SK-N-DZ (cell line): ENCODE measurements around the gene MRPL54.

Experiments used
- DNase-seq: peaks from one replicate; pipeline ENCODE4 v3.0.0-alpha.2; 2015; ENCODE audit warnings: low spot score

Gene MRPL54

DNA sequence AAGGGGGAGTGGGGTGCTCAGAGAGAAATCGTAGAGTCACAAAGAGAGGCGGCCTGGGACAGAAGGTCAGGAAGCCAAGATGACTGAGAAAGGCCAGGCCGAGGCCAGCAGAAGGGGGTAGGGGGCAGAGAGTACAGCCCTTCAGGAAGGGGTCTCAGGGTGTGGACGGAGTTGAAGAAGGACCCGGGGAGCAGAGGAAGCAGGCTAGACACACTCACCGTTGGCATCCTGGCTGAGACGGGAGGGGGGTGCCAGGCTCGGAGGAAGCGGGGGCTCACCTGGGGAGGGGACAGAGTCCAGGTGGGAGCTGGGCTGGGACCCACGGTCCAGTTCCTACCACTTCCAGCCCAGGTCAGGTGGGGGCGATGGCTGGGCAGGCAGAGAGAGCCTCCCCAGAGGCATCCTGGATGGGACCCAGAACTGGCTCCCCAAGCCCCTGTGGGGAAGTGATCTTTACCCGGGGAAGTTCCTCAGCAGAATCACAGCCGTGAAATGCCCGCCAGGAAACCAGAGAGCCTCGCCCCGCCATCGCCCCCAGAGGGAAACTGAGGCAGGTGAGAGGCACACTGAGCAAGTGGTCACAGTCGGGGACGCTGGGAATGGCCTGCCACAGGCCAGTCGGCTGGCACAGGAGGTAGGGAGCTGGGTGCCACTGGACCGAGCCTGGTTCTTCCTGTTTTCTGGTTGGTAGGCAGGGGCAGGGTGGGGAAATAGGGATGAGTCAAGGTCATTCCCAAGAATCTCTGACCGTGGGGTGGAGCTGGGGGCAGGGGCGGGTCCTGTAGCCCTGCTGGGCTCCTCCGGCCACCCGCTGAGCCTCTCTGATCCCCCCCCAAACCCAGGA, 22.3 kb downstream of the MRPL54 start:
- no peak for DNase-seq

DNA sequence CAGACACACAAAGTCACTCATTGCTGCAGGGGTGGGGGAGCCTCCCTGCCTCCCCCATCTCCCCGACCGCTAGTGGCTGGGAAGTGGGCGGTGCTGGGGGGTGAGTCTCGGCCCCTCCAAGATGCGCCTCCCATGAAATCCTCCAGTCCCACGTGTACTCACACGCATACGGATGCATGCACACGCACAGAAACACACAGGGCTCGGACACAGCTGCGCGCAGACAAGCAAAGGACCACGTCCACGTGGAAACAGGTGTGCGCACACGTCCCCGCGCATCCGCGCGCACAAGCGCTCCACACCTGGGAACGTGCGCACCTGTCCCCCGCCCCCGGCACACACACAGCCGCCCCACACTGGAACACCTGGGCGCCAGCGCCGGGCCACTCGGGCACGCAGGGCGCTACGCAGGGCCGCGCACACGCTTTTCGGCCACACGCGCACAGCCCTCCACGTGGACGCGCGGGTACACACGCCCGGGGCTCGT, 23.0 kb downstream of the MRPL54 start:
- DNase-seq = no peak

DNA sequence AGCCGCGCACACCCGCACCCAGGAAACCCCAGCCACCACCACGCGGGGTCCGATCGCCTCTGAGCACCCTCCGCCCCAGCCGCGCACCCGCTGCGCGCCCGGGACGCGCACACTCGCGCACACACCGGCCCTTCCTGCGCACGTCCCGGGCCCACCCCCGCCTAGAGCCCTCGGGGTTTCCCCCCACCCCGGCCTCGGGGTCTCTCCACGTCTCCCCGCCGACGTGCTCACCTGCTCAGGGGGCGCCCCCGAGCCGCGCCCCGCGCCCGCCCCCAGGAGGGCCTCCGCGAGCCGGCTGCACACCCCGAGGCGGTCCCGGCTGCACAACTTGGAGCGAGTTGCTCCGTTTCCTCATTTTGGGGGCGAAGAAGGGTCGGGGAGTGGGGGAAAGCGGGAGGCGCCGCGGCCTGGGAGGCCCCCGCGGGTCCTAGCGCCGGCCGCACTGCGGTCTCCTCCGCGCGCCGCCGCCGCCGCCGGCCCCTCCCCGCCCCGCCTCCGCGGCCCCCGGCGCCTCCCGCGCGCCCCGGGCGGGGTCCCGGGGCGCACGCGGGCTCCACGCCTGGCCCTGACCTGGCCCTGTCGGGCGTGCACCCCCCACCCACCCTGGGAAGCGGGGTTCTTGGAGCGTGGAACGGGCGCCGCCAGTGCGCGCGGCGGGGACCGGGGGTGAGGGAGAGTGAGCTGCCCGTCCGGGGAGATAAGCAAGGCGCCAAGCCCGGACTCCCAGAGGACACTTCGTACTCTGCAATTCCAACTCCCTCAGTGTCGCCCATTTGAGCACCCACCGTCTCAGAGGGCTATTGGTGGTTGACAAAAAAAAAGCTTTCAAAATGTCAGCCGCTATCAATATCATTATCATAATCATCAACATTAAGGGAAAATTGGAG, 23.7 kb downstream of the MRPL54 start, which contains the start of gene MATK:
TSS of gene MATK (minus strand) at position 444 of the 887 bp plus-strand sequence. CDS start 1,246 bp downstream, outside the sequence.
- DNase-seq = no peak

DNA sequence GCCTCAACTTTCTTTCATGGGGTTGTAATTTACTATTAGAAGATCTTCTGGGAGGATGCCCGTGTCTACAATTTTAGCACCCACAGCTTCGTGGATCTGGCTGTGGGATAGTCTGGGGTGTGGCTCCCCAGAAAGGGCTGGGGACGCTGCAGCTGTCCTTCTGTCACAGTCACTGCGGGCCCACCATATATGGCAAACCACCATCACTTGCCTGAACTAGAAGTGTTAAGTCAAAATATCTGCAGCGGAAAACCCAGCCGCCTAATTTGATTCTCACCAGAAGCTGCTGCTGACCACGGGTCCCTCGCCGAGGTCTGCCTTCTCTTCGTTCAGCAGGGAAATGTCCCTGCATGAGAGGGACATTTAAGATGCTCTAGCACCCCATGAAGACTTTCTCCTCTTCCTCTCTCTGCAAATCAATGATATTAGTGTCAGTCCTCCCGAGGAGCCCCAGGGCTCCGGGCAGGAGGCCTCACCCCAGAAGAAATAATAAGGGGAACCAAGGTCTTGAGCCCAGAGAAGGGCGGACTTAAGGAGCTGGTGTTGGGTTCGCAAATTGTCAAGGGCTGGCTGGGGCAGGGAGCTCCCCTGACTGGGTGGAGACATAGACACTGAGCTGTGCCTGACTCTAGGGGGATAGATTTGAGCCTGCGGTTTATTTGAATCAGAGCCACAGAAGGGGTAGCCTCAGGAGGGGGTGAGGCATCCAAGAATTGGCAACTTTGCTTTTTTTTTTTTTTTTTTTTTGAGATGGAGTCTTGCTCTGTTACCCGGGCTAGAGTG, 26.7 kb downstream of the MRPL54 start:
- no peak for DNase-seq

DNA sequence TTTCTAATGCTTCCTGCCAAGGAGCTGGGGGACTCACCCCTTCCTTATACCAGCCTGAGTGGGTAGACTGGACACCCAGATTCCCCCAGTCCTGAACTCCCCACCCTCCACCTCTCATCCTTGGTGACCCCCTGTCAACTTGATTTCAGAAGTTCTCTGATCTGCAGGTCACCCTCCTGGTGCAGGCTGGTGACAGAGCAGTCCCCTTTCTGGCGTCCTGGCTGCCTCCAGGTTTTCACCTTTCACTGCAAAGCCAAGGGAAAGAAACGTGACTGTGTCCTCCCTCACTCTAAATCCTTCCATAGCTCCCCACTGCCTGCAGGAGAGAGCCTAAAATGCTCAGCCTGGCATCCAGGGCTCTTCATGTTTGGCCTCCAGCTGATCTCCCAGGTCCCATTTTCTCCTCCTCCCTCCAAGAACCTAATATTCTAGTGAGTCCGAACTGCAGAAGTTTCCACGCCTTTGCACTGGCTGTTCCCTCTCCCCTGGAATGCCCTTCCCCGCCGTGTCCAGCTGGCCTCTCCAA, 27.8 kb downstream of the MRPL54 start:
- no peak for DNase-seq

DNA sequence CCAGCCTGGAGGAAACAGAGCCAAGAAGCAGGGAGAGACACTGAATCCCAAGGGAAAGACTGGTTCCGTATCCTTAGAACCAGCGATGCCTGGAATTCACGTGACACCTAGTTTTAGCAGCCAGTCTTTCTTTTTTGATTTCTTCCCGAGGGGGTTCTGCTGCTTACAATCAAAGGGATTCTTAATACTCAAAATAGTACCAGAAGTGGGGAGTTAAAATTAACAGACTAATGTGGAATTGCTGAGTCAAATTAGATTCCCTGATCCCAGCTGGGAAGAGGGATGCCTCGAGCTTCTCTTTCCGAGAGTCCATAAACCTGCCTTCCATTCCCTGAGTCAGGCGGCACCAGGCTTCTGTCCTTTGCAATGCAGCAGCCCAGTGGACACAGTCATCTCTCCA, 28.5 kb downstream of the MRPL54 start:
- no peak for DNase-seq

DNA sequence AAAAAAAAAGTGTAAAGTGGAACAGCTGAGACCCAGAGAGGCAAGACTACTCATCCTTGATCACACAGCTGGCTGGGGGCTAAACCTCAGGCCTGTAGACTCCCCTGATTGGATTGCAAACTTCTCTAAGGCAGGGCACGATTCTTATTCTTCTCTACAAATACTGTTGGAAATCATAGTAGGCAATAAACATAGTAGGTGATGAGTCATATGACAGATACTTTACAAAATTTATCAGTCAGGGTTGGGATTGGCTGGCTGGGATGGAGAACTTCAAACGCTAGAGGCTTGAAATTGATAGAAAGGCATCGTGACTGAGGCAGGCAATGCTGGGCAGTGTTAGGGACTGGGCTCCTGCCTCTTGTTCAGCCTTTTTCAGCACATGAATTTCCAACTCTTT, 29.6 kb downstream of the MRPL54 start:
- DNase-seq = no peak

DNA sequence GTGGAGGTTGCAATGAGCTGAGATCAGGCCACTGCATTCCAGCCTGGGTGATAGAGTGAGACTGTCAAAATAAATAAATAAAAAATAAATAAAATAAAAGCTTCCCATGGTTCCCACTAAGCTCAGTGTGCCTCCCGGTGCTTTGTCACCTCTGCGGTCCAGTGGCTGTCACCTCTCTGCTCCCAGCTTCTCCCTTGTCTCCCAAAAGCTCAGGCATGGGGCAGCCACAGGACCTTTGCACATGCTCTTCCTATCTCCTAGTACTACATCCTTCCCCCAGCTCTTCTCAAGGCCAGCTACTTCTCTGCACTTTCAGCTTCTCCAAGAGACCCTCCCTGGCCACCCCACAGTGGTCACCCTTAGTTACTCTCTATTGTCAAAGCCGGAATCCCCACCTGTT, 31.3 kb downstream of the MRPL54 start:
- DNase-seq = no peak

DNA sequence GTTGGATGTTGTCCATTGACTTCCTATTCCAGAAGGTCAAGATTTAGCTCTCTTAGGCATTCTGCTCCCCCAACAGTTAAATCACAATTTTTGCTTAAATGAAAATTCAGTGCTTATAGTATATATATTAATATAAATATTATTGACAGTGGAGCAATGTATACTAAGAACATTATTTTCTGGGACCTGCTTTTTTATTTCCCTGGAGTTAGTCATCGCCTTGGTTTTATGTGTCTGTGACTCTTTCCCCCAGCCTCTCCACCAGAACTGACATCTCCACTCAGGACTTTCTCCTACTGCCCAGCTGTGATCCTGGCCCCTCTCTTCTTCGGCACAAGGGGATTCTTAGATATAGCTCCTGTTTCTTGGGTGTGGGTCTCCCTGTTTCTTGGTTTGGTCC, 33.9 kb downstream of the MRPL54 start:
- no peak for DNase-seq

DNA sequence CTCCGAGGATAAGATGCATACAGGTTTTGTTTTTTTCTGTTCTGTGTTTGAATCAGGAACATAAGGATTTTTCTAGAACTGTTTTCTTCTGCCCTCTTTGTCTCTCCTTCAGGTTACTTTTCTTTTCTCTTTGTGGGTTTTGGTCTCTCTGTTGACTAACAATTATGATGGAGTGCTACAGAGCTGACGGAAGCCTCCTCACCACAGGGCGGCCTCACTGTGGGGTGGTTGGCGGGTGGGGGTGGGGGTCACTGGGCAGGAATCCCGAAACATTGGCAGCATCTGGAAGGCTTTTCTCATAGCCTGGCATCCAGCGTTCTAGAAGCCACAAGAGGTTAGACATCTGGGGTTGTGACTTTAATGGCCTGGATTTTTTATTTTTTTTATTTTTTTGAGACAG, 35.7 kb downstream of the MRPL54 start:
- DNase-seq = no peak

DNA sequence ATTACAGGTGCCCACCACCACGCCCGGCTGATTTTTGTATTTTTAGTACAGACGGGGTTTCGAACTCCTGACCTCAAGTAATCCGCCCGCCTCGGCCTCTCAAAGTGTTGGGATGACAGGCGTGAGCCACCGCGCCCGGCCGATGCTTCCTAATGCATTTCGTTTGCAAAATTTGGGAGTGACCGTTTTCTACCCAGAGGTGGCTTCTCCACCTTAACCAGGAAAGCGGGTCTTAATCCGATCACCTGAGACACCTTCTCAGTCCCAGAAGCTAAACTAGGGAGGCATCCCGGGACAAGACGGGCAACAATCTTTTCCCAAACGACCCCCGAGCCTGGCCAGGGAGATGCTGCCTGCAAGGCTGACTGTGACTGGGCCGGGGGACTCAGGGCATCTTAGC, 38.5 kb downstream of the MRPL54 start:
- no peak for DNase-seq

DNA sequence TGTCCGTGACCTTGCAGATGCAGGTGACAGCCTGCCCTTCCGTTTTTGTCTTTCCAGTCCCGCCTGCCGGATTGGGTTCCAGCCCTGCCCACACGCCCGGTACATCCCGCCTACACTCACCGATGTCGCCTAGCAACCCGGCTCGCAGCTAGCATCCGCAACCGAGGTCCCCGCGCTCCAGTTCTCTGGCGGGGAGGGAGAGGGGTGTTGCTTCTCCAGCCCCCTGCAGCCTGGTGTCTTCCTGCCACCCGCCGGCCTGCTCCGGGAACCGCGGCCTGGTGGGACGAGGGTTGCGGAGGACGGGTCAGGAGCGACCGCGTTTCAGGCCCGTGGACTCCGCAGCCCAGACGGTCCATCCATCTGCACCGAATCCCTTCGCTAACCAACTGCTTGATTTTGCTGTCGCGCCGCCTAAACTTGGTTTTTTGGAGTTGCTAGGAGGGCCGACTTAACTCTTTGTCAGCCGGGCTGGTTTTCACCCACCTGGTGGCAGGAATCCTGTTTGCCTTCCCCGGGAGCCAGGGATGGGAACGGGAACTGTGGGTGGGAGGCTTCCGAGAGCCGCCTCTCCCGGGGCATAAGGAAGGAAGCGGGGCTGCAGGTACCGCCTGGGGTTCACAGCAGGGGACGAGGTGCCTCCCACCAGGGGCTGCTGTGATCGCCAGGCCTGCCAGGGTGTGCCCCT, 39.1 kb downstream of the MRPL54 start:
- DNase-seq = no peak

DNA sequence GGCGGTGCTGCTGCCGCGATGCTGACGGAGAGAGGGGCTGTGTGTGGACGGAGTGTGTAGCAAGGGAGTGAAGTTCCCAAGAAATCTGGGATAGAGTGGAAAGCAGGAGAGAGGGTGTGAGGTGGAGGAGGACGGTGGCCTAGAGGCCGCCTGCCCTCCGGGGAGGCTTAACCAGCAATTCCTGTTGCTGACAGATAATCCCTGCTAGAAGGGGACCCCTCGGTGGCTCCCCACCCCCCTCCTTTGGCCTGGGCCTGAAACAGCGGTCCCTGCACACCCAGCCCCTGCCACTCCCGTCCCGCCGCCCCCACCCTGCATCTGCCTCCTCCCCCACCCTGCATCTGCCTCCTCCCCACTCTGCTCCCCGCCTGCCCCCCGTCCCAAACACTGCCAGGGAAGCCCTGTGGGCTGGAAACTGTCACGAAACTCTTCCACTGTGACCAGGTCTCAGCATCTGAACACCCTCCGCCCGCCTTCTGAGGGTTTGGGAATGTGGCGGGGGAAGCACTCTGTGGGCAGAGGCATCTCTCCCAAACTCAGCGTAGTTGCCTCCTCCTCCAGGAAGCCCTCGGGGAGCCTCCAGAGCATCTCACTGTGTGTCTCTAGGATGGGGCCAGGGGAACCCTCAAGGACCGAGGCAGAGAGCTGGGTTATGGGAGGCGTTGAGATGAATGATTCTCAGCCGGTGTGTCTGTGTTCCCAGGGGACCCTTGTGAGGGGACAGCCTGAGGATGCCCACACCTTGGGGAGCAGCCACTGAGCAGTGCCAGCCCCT, 40.8 kb downstream of the MRPL54 start:
- no peak for DNase-seq

DNA sequence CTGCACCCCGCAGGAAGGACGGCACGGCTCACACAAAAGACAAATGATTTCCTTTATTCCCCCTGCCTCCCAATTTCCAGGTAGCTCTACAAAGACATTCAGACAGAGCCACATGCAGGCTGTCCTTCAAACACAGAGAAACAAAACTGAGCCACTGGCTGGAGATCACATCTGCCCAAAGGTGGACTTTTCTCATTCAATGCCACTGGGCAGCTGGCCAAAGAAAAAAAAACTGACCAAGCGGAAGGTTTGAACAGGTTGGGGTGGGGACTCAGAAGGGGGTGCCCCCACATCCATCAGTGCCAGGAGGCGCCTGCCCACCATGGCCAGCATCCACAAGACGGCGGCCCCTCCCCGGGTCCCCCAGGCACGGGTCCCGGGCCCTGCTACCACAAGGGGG, 41.5 kb downstream of the MRPL54 start:
- no peak for DNase-seq

DNA sequence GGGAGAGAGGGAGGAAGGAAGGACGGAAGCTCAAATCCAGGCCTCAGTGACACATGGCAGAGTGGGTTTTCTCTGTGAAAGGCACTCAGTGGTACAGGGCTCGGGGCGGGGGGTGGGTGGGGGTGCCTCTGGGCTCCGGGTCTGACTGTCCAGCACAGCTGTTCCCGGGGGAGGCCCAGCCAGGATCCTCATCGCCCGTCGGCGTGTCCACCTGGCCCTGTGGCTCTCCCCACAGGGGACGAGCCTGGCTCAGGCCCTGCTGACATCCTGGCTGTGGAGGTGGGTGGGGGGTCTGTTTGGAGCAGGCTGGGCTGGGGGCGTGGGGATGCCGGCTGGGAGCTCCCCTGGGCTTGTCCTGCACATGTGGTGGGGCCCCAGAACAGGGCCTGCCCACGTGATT, 41.9 kb downstream of the MRPL54 start:
- DNase-seq = no peak

DNA sequence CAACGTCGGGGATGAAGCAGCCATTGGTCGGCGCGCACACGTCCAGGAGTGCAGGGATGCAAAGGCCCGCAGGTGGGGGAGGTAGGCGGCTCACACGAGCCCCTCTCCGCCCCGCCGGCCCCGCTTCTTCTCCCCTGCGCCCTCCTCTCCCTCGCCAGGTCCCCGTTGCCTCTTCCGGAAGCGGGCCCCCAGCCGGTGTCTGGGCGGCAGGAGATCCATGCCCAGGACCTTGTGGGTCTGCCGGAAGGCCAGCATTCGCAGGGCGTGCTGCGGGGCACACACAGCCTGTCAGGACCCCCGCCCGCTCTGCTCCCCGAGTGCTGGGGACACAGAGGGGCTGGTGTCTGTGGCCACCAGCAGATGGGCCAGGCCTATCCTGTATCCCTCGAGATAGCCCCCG, 43.4 kb downstream of the MRPL54 start:
- DNase-seq = no peak

DNA sequence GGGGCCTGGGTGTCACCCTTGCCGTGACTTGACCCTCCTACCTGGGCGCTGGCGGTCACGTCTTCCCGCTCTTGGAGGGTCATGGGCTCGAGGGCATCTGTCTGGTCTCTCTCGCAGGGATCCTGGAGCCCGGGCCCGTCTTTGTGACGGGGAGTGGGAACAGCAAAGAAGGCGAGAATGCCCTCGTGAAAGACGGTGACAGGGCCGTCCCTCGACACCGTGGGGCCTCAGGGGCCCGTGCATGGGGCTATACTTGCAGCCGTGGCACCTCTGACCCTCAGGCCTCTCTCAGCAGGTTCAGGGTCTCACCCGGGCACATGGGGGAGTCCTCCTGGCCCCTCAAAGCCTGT, 44.6 kb downstream of the MRPL54 start:
- DNase-seq = no peak

DNA sequence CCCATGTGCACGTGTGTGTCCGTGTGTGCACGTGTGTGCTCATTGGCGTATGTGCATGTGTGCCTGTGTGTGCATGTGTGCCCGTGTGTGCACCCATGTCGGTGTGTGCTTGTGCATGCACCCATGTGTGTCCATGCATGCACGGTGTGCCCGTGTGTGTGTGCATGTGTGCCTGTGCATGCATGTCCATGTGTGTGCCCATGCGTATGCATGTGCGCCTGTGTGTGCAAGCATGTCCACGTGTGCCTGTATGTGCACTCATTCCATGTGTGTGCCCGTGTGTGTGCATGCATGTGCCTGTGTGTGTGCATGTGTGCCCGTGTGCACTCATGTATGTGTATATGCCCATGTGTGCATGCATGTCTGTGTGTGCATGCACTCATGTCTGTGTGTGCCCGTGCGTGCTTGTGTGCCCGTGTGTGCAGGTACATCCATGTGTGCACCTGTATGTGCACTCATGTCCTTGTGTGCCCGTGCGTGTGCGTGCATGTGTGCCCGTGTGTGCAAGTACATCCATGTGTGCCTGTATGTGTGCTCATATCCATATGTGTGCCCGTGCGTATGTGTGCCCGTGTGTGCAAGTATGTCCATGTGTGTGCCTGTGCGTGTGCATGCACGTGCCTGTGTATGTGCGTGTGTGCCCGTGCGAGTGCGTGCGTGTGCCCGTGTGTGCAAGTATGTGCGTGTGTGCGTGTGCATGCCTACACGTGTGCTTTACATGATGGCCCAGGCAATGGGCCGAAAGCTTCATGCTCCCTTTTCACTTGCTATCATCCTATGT, 45.3 kb downstream of the MRPL54 start:
- no peak for DNase-seq

DNA sequence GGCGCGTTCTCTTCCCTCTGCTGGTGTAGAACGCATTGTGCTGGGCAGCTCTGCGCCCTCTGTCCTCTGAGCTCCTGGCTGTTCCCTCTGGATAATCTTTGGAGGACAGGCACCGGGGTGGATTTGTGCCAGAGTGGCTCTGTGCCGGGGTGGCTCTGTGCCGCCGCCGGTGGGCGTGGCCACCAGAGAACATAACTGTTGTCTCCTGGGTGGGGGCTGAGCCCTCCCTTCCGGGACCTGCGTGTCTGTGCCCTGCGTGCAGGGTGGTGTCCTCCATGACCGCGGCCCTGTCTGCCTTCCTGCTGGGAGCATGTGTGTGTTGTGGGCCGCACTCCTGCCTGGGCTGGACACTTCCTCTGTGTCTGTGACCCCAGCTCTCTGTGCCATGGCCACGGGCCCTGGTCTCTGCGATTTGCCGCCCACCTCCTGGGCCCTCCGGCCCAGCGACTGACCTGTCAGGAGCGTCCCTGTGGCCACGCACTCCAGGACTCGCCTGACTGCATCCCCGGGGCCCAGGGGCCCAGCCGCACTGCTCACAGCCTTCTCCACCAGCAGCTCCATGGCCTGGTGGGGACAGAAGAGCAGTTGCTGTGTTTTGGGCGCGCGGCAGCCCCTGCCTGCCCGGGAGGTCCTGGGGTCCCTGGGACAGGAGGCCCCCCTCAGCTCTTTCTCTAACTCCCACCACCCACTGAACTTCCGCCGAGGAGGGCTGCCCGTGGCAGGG, 46.1 kb downstream of the MRPL54 start:
- DNase-seq = no peak
